GM23338 (cell line): ENCODE results near the gene CHN2. TPM values are rescaled to one million over a fixed set of nuclear protein-coding genes. Genes with fewer than 3 reads are reported as not detected.

ENCODE experiments used
- ATAC-seq: fragments of 200-7000 bp; cut with Tn5 transposase; 3 replicates; pipeline ENCODE4 v1.9.1; 2020
- DNase-seq: peaks from one replicate; pipeline ENCODE4 v3.0.0-alpha.2; 2015; ENCODE audit warnings: low spot score
- H2AFZ ChIP-seq: fragments of 200-600 bp; sonication (generic); 2 replicates; pipeline ENCODE4 v1.8.0; 2016; ENCODE audit warnings: antibody characterized with exemption, mild to moderate bottlenecking, moderate library complexity
- H3F3A ChIP-seq: fragments of 200-600 bp; sonication (generic); replicated peaks from 2 replicates; pipeline ENCODE4 v1.8.0; 2017; ENCODE audit warnings: antibody characterized with exemption, mixed run types, low read depth
- H3K27ac ChIP-seq: fragments of 200-600 bp; sonication (generic); 2 replicates; pipeline ENCODE4 v1.6.1; 2016; ENCODE audit warnings: low read depth
- H3K27me3 ChIP-seq: fragments of 200-600 bp; sonication (generic); 2 replicates; pipeline ENCODE4 v1.8.0; 2016; ENCODE audit warnings: mild to moderate bottlenecking, mixed run types, moderate library complexity; ENCODE audit not compliant: insufficient read depth
- H3K36me3 ChIP-seq: fragments of 200-600 bp; sonication (generic); 2 replicates; pipeline ENCODE4 v1.8.0; 2016; ENCODE audit warnings: mild to moderate bottlenecking; ENCODE audit not compliant: insufficient read depth
- H3K4me1 ChIP-seq: fragments of 200-600 bp; sonication (generic); 2 replicates; pipeline ENCODE4 v1.8.0; 2016; ENCODE audit warnings: mild to moderate bottlenecking, moderate library complexity; ENCODE audit not compliant: insufficient read depth
- H3K4me2 ChIP-seq: fragments of 200-600 bp; sonication (generic); 2 replicates; pipeline ENCODE4 v1.7.1; 2017; ENCODE audit warnings: mixed run types
- H3K4me3 ChIP-seq: fragments of 200-600 bp; sonication (generic); 2 replicates; pipeline ENCODE4 v1.6.1; 2016; ENCODE audit warnings: mixed run types
- H3K79me2 ChIP-seq: fragments of 200-600 bp; sonication (generic); replicated peaks from 2 replicates; pipeline ENCODE4 v1.8.0; 2017; ENCODE audit warnings: mild to moderate bottlenecking; ENCODE audit not compliant: insufficient read depth
- H3K9me2 ChIP-seq: fragments of 200-600 bp; sonication (generic); 2 replicates; pipeline ENCODE4 v1.8.0; 2017; ENCODE audit not compliant: insufficient read depth
- H4K20me1 ChIP-seq: fragments of 200-600 bp; sonication (generic); replicated peaks from 2 replicates; pipeline ENCODE4 v1.8.0; 2017; ENCODE audit warnings: mild to moderate bottlenecking; ENCODE audit not compliant: insufficient read depth
- H3K27ac Mint-ChIP-seq: 2 replicates; pipeline ENCODE4 v1.8.0; 2020; ENCODE audit warnings: inconsistent platforms, mild to moderate bottlenecking, moderate library complexity, mixed read lengths
- H3K27me3 Mint-ChIP-seq: 3 replicates; pipeline ENCODE4 v1.8.0; 2022; ENCODE audit warnings: low read depth, mild to moderate bottlenecking, moderate library complexity, mixed read lengths, inconsistent platforms; ENCODE audit not compliant: insufficient read depth, poor library complexity
- H3K36me3 Mint-ChIP-seq: 3 replicates; pipeline ENCODE4 v1.8.0; 2021; ENCODE audit warnings: low read depth, mild to moderate bottlenecking, inconsistent platforms, moderate library complexity, mixed read lengths
- H3K4me1 Mint-ChIP-seq: 3 replicates; pipeline ENCODE4 v1.8.0; 2020; ENCODE audit warnings: mild to moderate bottlenecking, inconsistent platforms, mixed read lengths
- H3K4me3 Mint-ChIP-seq: 3 replicates; pipeline ENCODE4 v1.8.0; 2021; ENCODE audit warnings: moderate library complexity, mild to moderate bottlenecking, inconsistent platforms, mixed read lengths
- H3K9me3 Mint-ChIP-seq: 3 replicates; pipeline ENCODE4 v1.8.0; 2020; ENCODE audit warnings: moderate library complexity, mild to moderate bottlenecking, inconsistent platforms, mixed read lengths
- CTCF ChIP-seq, 2 experiments: fragments of 200-600 bp in 1 of 2; sonication (generic) in 1 of 2; conservative IDR thresholded peaks; 2 replicates each; pipeline versions ENCODE4 v1.5.1 to v1.6.1; 2016 to 2017; ENCODE audit warnings: antibody characterized with exemption in 2 of 2, low read depth in 2 of 2, mild to moderate bottlenecking in 2 of 2, moderate library complexity in 1 of 2
- ETS1 ChIP-seq: IDR thresholded peaks from 2 replicates; pipeline ENCODE4 v1.6.1; 2016; ENCODE audit warnings: antibody characterized with exemption
- EZH2 ChIP-seq: fragments of 200-600 bp; sonication (generic); IDR thresholded peaks from one replicate; pipeline ENCODE4 v1.8.0; 2017; ENCODE audit warnings: antibody characterized with exemption, mild to moderate bottlenecking, low read depth; ENCODE audit not compliant: unreplicated experiment
- POLR2AphosphoS5 ChIP-seq: IDR thresholded peaks from 2 replicates; pipeline ENCODE4 v1.6.1; 2016; ENCODE audit warnings: antibody characterized with exemption, low read depth
- STAT1 ChIP-seq: IDR thresholded peaks from one replicate; pipeline ENCODE4 v1.6.1; 2016; ENCODE audit warnings: antibody characterized with exemption; ENCODE audit not compliant: unreplicated experiment
- ZNF331 ChIP-seq: fragments of 250-450 bp; sonication (Bioruptor Pico); IDR thresholded peaks from 2 replicates; pipeline ENCODE4 v1.5.0; 2020; ENCODE audit warnings: low read depth, mild to moderate bottlenecking, moderate library complexity
- ZNF462 ChIP-seq: fragments of 250-450 bp; sonication (Bioruptor Pico); IDR thresholded peaks from 2 replicates; pipeline ENCODE4 v1.5.0; 2020; ENCODE audit warnings: mild to moderate bottlenecking, moderate library complexity
- polyA plus RNA-seq: library from polyadenylated mRNA; unstranded; fragments of >200 nt; fragmentation: Nextera tagmentation; extraction: Ambion mirVana; gene quantifications from 2 replicates; pipeline ENCODE4 v1.2.1, GENCODE V29; 2016
- total RNA-seq: library from RNA; depleted of rRNA; stranded (reverse); fragments of >200 nt; shearing (Covaris generic); gene quantifications from 2 replicates; pipeline ENCODE4 v1.2.3, GENCODE V29; 2014

The CHN2 gene
- total and polyA plus RNA-seq, 2 experiments from 2014 or later = 6.1 to 7.5 TPM

- TF ChIP-seq ZNF462 (CRISPR knock-in tag) (no peak), ETS1 (no peak), ZNF331 (CRISPR knock-in tag) (no peak)
Measured at GRCh38 chr7:29229066-29229465, 34.5 kb downstream of the CHN2 start (continued).

- H3K4me3 Mint-ChIP-seq = no peak overlapping the region
- H3K4me1 Mint-ChIP-seq = peaks cover 15% of the 10 kb centered on the region
- no peak for ATAC-seq
- TF ChIP-seq CTCF (conservative IDR thresholded peaks at IDR 0.05; ENCODE audit: low read depth in 2 of 2) = no peak
- TF ChIP-seq POLR2AphosphoS5 = no peak
- TF ChIP-seq EZH2 = no peak
- no peak for TF ChIP-seq STAT1
- TF ChIP-seq ZNF462 (CRISPR knock-in tag) = no peak
Measured at GRCh38 chr7:29229946-29230345, 35.4 kb downstream of the CHN2 start.

More at GRCh38 chr7:29229946-29230345, 35.4 kb downstream of the CHN2 start:
- no peaks in the 10 kb centered on the region for H3K36me3 ChIP-seq
- no peaks in the 10 kb centered on the region for H3K9me2 ChIP-seq
- no peak overlapping the region for H3K4me3 ChIP-seq
- no peak overlapping the region for H2AFZ ChIP-seq
- no peaks in the 10 kb centered on the region for H3K79me2 ChIP-seq
- no peaks in the 10 kb centered on the region for H3F3A ChIP-seq
- H3K4me1 ChIP-seq = peaks cover 8% of the 10 kb centered on the region; the same call in 1 of the 2 replicates
- no peaks in the 10 kb centered on the region for H4K20me1 ChIP-seq
- no peak overlapping the region for H3K27ac ChIP-seq
- Mint-ChIP-seq H3K27ac (no peak overlapping the region), H3K9me3 (no peaks in the 10 kb centered on the region), H3K36me3 (no peaks in the 10 kb centered on the region), H3K27me3 (peaks cover 6% of the 10 kb centered on the region)
- no peaks in the 10 kb centered on the region for H3K27me3 ChIP-seq
- DNase-seq = no peak
- H3K4me2 ChIP-seq = no peak overlapping the region
